Keratinocyte (primary cell): ENCODE results near the gene CENPP.

ENCODE experiments used
- EZH2 ChIP-seq: IDR thresholded peaks from one replicate; pipeline ENCODE4 v1.6.1; 2012; ENCODE audit warnings: inconsistent platforms, mild to moderate bottlenecking, low read length, moderate library complexity
- TF ChIP-seq, protein P1 (sequence below), 3 experiments: IDR thresholded peaks in 1 of 3; conservative IDR thresholded peaks in 1 of 3; optimal IDR thresholded peaks in 1 of 3; 2 replicates in 2 of 3; 3 replicates in 1 of 3; pipeline versions ENCODE3 to v1.5.1; 2011; ENCODE audit warnings: low read length in 3 of 3, mild to moderate bottlenecking in 3 of 3, moderate library complexity in 2 of 3, control low read depth in 1 of 3, inconsistent platforms in 1 of 3; ENCODE audit not compliant: insufficient read depth in 2 of 3; ENCODE audit errors: extremely low read depth in 1 of 3

DNA sequence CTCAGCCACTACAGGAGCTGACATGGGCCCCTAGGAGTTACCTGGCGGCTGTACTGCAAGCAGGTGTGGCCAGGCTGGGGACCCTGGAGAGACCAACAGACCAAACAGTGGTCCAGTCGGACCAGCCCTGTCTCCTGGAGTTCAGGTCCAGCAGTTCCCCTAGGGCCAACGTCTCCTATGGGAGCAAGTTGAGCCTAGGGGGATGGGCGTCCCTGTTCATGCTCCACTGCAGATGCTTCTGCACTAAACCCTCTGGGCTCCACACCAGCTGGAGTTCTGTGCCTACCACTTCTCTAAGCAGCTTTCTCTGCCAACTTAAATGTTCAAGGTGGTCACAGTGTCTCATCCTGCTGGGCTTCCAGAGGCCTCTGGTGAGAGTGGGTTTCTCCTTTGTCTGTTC lies 119.1 kb downstream of the CENPP start:
- TF ChIP-seq, protein P1, sequence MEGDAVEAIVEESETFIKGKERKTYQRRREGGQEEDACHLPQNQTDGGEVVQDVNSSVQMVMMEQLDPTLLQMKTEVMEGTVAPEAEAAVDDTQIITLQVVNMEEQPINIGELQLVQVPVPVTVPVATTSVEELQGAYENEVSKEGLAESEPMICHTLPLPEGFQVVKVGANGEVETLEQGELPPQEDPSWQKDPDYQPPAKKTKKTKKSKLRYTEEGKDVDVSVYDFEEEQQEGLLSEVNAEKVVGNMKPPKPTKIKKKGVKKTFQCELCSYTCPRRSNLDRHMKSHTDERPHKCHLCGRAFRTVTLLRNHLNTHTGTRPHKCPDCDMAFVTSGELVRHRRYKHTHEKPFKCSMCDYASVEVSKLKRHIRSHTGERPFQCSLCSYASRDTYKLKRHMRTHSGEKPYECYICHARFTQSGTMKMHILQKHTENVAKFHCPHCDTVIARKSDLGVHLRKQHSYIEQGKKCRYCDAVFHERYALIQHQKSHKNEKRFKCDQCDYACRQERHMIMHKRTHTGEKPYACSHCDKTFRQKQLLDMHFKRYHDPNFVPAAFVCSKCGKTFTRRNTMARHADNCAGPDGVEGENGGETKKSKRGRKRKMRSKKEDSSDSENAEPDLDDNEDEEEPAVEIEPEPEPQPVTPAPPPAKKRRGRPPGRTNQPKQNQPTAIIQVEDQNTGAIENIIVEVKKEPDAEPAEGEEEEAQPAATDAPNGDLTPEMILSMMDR (optimal IDR thresholded peaks at IDR 0.05 in 1 of 3, IDR thresholded peaks at IDR 0.05 in 1 of 3, conservative IDR thresholded peaks at IDR 0.05 in 1 of 3; ENCODE audit: extremely low read depth in 1 of 3, insufficient read depth in 2 of 3, low read length in 3 of 3) = no peak
- TF ChIP-seq EZH2 = no peak
